ENCODE measurements around the gene COL20A1. TPM values are rescaled to one million over a fixed set of nuclear protein-coding genes. Genes with fewer than 3 reads are reported as not detected.

COL20A1 gene
- total and polyA plus RNA-seq, 3 donors from 2014 or later: 14.4 to 17.2 (median 17.1) TPM

DNA sequence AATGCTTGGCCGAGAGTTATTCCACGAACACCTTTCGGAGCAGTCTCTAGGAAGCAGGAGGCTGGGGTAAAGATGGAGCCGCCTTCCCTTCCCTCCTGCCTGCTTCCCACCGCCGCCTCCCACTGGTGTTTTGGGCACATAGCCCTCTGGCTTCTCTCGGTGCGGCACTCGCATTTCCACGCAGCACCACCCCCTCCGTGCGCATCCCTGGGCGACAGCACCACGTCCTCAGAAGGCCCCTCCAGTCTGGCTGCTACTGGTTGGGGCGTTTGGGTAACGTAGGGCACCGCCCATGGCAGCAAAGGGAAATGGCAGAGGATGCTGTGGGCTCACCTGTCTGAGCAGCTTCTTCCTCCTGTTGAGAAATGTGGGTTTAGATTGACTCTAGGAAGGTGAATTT lies 2.4 kb downstream of the COL20A1 start:
- TF ChIP-seq POLR2A (IDR thresholded peaks at IDR 0.05): no peak
- TF ChIP-seq, protein P1, sequence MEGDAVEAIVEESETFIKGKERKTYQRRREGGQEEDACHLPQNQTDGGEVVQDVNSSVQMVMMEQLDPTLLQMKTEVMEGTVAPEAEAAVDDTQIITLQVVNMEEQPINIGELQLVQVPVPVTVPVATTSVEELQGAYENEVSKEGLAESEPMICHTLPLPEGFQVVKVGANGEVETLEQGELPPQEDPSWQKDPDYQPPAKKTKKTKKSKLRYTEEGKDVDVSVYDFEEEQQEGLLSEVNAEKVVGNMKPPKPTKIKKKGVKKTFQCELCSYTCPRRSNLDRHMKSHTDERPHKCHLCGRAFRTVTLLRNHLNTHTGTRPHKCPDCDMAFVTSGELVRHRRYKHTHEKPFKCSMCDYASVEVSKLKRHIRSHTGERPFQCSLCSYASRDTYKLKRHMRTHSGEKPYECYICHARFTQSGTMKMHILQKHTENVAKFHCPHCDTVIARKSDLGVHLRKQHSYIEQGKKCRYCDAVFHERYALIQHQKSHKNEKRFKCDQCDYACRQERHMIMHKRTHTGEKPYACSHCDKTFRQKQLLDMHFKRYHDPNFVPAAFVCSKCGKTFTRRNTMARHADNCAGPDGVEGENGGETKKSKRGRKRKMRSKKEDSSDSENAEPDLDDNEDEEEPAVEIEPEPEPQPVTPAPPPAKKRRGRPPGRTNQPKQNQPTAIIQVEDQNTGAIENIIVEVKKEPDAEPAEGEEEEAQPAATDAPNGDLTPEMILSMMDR (IDR thresholded peaks at IDR 0.05): no peak
- Histone ChIP-seq H3K27ac (no peak overlapping the region), H3K4me1 (peaks cover 2% of the 10 kb centered on the region), H3K27me3 (no peaks in the 10 kb centered on the region), H3K36me3 (ENCODE audit: low read depth, missing control alignments) (no peaks in the 10 kb centered on the region), H3K4me3 (no peak overlapping the region), H3K9me3 (no peaks in the 10 kb centered on the region)
- WGBS, 2 donors: 30 to 63% methylated on average over 17 of the region's 17 CpGs
- intact Hi-C loops (cut with DNase I; ENCODE audit: low total_unique reads): no loop called here
- no peak for DNase-seq

DNA sequence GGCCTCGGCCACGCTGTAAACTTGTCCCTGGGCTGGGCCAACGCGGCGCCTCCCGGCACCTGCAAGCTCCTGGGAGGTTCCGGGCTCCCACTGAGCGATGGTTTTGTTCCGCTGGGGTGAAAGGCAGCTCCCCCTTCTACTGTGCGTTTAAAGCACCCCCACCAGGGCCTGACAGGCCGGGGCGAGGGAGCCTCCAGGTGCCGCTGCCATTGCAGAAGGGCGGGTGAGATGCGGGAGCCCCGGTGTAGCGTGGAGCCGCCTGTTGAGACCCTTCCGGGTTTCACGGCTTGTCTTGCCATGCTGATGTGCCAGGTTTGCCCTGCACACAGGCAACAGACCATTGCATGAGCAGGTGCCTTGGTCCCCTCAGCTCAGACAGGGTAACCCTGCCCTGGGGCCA lies 2.9 kb downstream of the COL20A1 start:
- Histone ChIP-seq H3K36me3 (ENCODE audit: low read depth, missing control alignments) (no peaks in the 10 kb centered on the region), H3K9me3 (no peaks in the 10 kb centered on the region), H3K27me3 (no peaks in the 10 kb centered on the region), H3K4me3 (no peak overlapping the region), H3K27ac (no peak overlapping the region), H3K4me1 (peaks cover 2% of the 10 kb centered on the region)
- TF ChIP-seq, protein P1 (IDR thresholded peaks at IDR 0.05): no peak
- no peak for TF ChIP-seq POLR2A (IDR thresholded peaks at IDR 0.05)
- intact Hi-C loops (cut with DNase I; ENCODE audit: low total_unique reads): no loop called here
- 30 to 50% methylated on average over 2 to 20 of the region's 20 CpGs for WGBS, 2 donors
- DNase-seq: no peak

DNA sequence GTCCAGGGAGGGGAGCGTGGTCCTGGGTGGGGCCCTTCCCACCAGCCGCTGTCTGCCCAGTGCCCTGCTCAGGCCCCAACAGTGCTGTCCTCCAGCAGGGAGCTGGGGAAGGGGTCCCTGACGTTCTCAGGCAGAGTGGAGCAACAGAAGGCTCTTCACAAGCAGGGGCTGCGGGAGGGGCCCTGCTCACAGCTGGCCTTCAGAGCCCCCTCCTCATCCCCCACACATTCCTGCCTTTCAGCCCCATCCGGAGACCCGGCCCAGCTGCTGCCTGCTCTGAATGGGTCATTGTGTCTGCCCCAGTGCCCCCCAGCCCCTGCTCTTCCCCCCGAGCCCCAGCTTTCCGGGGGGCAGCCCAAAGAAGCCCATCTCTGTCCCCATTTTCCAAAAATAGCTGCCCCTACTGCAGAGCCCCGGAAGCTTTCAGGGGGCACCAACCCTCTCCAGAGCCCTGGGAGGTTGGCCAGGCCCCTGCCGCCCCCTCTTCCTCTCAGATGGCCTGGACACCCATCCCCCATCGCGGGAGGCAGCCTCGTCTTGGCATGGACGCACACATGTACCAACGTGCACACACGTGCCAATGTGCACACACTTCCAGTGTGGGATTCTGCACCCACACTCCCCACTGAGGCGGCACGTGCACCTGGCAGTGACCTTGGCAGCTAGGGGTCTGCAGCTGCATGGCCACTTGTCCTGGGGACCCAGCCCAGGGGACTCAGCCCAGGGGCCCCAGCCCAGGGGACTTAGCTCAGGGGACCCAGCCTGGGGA lies 3.7 kb downstream of the COL20A1 start:
- Histone ChIP-seq H3K9me3 (no peaks in the 10 kb centered on the region), H3K36me3 (ENCODE audit: low read depth, missing control alignments) (no peaks in the 10 kb centered on the region), H3K27ac (no peak overlapping the region), H3K27me3 (no peaks in the 10 kb centered on the region), H3K4me1 (peaks cover 2% of the 10 kb centered on the region), H3K4me3 (no peak overlapping the region)
- no peak for DNase-seq
- 43 to 66% methylated on average over 11 to 18 of the region's 18 CpGs for WGBS, 2 donors
- no peak for TF ChIP-seq POLR2A (IDR thresholded peaks at IDR 0.05)
- TF ChIP-seq, protein P1 (IDR thresholded peaks at IDR 0.05): no peak
- intact Hi-C loops (cut with DNase I; ENCODE audit: low total_unique reads): no loop called here

DNA sequence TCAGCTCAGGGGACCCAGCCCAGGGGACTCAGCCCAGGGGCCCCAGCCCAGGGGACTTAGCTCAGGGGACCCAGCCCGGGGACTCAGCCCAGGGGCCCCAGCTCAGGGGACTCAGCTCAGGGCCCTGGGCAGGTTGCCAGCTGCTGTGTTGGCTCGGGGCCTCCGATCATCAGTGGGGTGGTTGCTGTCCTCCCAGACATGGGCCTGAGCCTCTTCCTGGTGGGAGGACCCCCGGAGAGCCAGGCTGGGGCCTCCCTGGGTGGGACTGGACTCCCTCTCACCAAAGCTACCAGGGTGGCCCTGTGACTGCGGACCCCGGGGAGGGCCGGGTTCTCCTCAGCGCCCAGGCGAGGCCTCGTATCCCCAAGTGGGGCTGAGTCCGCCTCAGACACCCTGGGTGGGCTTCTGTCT lies 4.4 kb downstream of the COL20A1 start:
- DNase-seq: no peak
- H3K4me1 ChIP-seq: peaks cover 2% of the 10 kb centered on the region
- H3K36me3 ChIP-seq (ENCODE audit: low read depth, missing control alignments): no peaks in the 10 kb centered on the region
- H3K27me3 ChIP-seq: no peaks in the 10 kb centered on the region
- intact Hi-C loops (cut with DNase I; ENCODE audit: low total_unique reads): no loop called here
- no peak overlapping the region for H3K27ac ChIP-seq
- H3K9me3 ChIP-seq: no peaks in the 10 kb centered on the region
- TF ChIP-seq, protein P1 (IDR thresholded peaks at IDR 0.05): no peak
- no peak for TF ChIP-seq POLR2A (IDR thresholded peaks at IDR 0.05)
- no peak overlapping the region for H3K4me3 ChIP-seq
- WGBS, 2 donors: 67% methylated on average over 10 of the region's 11 CpGs; no CpG with 5 or more reads in 1 of the 2 donors

Data from testis (tissue), 3 donors.